Measurements from ENCODE around the gene PLA2G4A. TPM values are rescaled to one million over a fixed set of nuclear protein-coding genes. Genes with fewer than 3 reads are reported as not detected.

The PLA2G4A gene
- total RNA-seq, 1 donor from 2014 or later = 5.2 TPM

- Histone ChIP-seq H3K27me3 (ENCODE audit: control insufficient read depth in 3 of 3, insufficient read depth in 3 of 3, low read length in 3 of 3) (no peaks in the 10 kb centered on the region), H3K4me3 (ENCODE audit: low read length in 3 of 3) (no peak overlapping the region)
Observed at GRCh38 chr1:186996816-186997215, 168.1 kb downstream of the PLA2G4A start.

GRCh38 chr1:186997877-186998276 is 169.1 kb downstream of the PLA2G4A start:
- H3K9ac ChIP-seq (ENCODE audit: low read depth in 1 of 3, low read length in 3 of 3) = no peak overlapping the region
- H3K4me3 ChIP-seq (ENCODE audit: low read length in 3 of 3) = no peak overlapping the region
- no peaks in the 10 kb centered on the region for H3K9me3 ChIP-seq (ENCODE audit: control insufficient read depth in 3 of 3, low read length in 3 of 3)
- H3K4me1 ChIP-seq (ENCODE audit: control insufficient read depth in 3 of 3, insufficient read depth in 3 of 3, low read length in 3 of 3) = no peaks in the 10 kb centered on the region
- H3K27ac ChIP-seq (ENCODE audit: low read depth, low read length) = no peak overlapping the region
- no peaks in the 10 kb centered on the region for H3K36me3 ChIP-seq (ENCODE audit: control insufficient read depth in 3 of 3, insufficient read depth in 3 of 3, low read length in 3 of 3)
- no peaks in the 10 kb centered on the region for H3K27me3 ChIP-seq (ENCODE audit: control insufficient read depth in 3 of 3, insufficient read depth in 3 of 3, low read length in 3 of 3)

More at GRCh38 chr1:186996816-186997215, 168.1 kb downstream of the PLA2G4A start:
- no peaks in the 10 kb centered on the region for H3K9me3 ChIP-seq (ENCODE audit: control insufficient read depth in 3 of 3, low read length in 3 of 3)
- H3K27ac ChIP-seq (ENCODE audit: low read depth, low read length) = no peak overlapping the region
- no peaks in the 10 kb centered on the region for H3K36me3 ChIP-seq (ENCODE audit: control insufficient read depth in 3 of 3, insufficient read depth in 3 of 3, low read length in 3 of 3)
- H3K9ac ChIP-seq (ENCODE audit: low read depth in 1 of 3, low read length in 3 of 3) = no peak overlapping the region
- H3K4me1 ChIP-seq (ENCODE audit: control insufficient read depth in 3 of 3, insufficient read depth in 3 of 3, low read length in 3 of 3) = no peaks in the 10 kb centered on the region

GRCh38 chr1:186999506-186999905 is 170.8 kb downstream of the PLA2G4A start:
- Histone ChIP-seq H3K27me3 (ENCODE audit: control insufficient read depth in 3 of 3, insufficient read depth in 3 of 3, low read length in 3 of 3) (no peaks in the 10 kb centered on the region), H3K27ac (ENCODE audit: low read depth, low read length) (no peak overlapping the region), H3K36me3 (ENCODE audit: control insufficient read depth in 3 of 3, insufficient read depth in 3 of 3, low read length in 3 of 3) (no peaks in the 10 kb centered on the region), H3K4me3 (ENCODE audit: low read length in 3 of 3) (no peak overlapping the region), H3K4me1 (ENCODE audit: control insufficient read depth in 3 of 3, insufficient read depth in 3 of 3, low read length in 3 of 3) (no peaks in the 10 kb centered on the region), H3K9me3 (ENCODE audit: control insufficient read depth in 3 of 3, low read length in 3 of 3) (no peaks in the 10 kb centered on the region), H3K9ac (ENCODE audit: low read depth in 1 of 3, low read length in 3 of 3) (no peak overlapping the region)

GRCh38 chr1:187001198-187001889 is 172.6 kb downstream of the PLA2G4A start:
- H3K4me3 ChIP-seq (ENCODE audit: low read length in 3 of 3) = no peak overlapping the region
- H3K9me3 ChIP-seq (ENCODE audit: control insufficient read depth in 3 of 3, low read length in 3 of 3) = no peaks in the 10 kb centered on the region
- H3K36me3 ChIP-seq (ENCODE audit: control insufficient read depth in 3 of 3, insufficient read depth in 3 of 3, low read length in 3 of 3) = no peaks in the 10 kb centered on the region
- no peak overlapping the region for H3K27ac ChIP-seq (ENCODE audit: low read depth, low read length)
- no peaks in the 10 kb centered on the region for H3K4me1 ChIP-seq (ENCODE audit: control insufficient read depth in 3 of 3, insufficient read depth in 3 of 3, low read length in 3 of 3)
- H3K27me3 ChIP-seq (ENCODE audit: control insufficient read depth in 3 of 3, insufficient read depth in 3 of 3, low read length in 3 of 3) = no peaks in the 10 kb centered on the region
- no peak overlapping the region for H3K9ac ChIP-seq (ENCODE audit: low read depth in 1 of 3, low read length in 3 of 3)

- Histone ChIP-seq H3K27me3 (ENCODE audit: control insufficient read depth in 3 of 3, insufficient read depth in 3 of 3, low read length in 3 of 3) (no peaks in the 10 kb centered on the region), H3K9me3 (ENCODE audit: control insufficient read depth in 3 of 3, low read length in 3 of 3) (no peaks in the 10 kb centered on the region), H3K36me3 (ENCODE audit: control insufficient read depth in 3 of 3, insufficient read depth in 3 of 3, low read length in 3 of 3) (no peaks in the 10 kb centered on the region), H3K9ac (ENCODE audit: low read depth in 1 of 3, low read length in 3 of 3) (no peak overlapping the region), H3K4me1 (ENCODE audit: control insufficient read depth in 3 of 3, insufficient read depth in 3 of 3, low read length in 3 of 3) (no peaks in the 10 kb centered on the region), H3K27ac (ENCODE audit: low read depth, low read length) (no peak overlapping the region), H3K4me3 (ENCODE audit: low read length in 3 of 3) (no peak overlapping the region)
Observed at GRCh38 chr1:187003353-187003752, 174.6 kb downstream of the PLA2G4A start.

GRCh38 chr1:187006896-187007295 is 178.1 kb downstream of the PLA2G4A start:
- Histone ChIP-seq H3K27ac (ENCODE audit: low read depth, low read length) (no peak overlapping the region), H3K9ac (ENCODE audit: low read depth in 1 of 3, low read length in 3 of 3) (no peak overlapping the region), H3K36me3 (ENCODE audit: control insufficient read depth in 3 of 3, insufficient read depth in 3 of 3, low read length in 3 of 3) (no peaks in the 10 kb centered on the region), H3K4me3 (ENCODE audit: low read length in 3 of 3) (no peak overlapping the region), H3K4me1 (ENCODE audit: control insufficient read depth in 3 of 3, insufficient read depth in 3 of 3, low read length in 3 of 3) (no peaks in the 10 kb centered on the region), H3K27me3 (ENCODE audit: control insufficient read depth in 3 of 3, insufficient read depth in 3 of 3, low read length in 3 of 3) (no peaks in the 10 kb centered on the region), H3K9me3 (ENCODE audit: control insufficient read depth in 3 of 3, low read length in 3 of 3) (no peaks in the 10 kb centered on the region)

GRCh38 chr1:187009320-187009719 is 180.6 kb downstream of the PLA2G4A start:
- Histone ChIP-seq H3K36me3 (ENCODE audit: control insufficient read depth in 3 of 3, insufficient read depth in 3 of 3, low read length in 3 of 3) (no peaks in the 10 kb centered on the region), H3K4me1 (ENCODE audit: control insufficient read depth in 3 of 3, insufficient read depth in 3 of 3, low read length in 3 of 3) (no peaks in the 10 kb centered on the region), H3K4me3 (ENCODE audit: low read length in 3 of 3) (no peak overlapping the region), H3K27ac (ENCODE audit: low read depth, low read length) (no peak overlapping the region), H3K27me3 (ENCODE audit: control insufficient read depth in 3 of 3, insufficient read depth in 3 of 3, low read length in 3 of 3) (no peaks in the 10 kb centered on the region), H3K9ac (ENCODE audit: low read depth in 1 of 3, low read length in 3 of 3) (no peak overlapping the region), H3K9me3 (ENCODE audit: control insufficient read depth in 3 of 3, low read length in 3 of 3) (no peaks in the 10 kb centered on the region)

GRCh38 chr1:187010571-187011309 is 182.0 kb downstream of the PLA2G4A start:
- H3K36me3 ChIP-seq (ENCODE audit: control insufficient read depth in 3 of 3, insufficient read depth in 3 of 3, low read length in 3 of 3) = no peaks in the 10 kb centered on the region
- no peak overlapping the region for H3K4me3 ChIP-seq (ENCODE audit: low read length in 3 of 3)
- H3K9ac ChIP-seq (ENCODE audit: low read depth in 1 of 3, low read length in 3 of 3) = no peak overlapping the region
- H3K27me3 ChIP-seq (ENCODE audit: control insufficient read depth in 3 of 3, insufficient read depth in 3 of 3, low read length in 3 of 3) = no peaks in the 10 kb centered on the region
- H3K4me1 ChIP-seq (ENCODE audit: control insufficient read depth in 3 of 3, insufficient read depth in 3 of 3, low read length in 3 of 3) = no peaks in the 10 kb centered on the region
- no peak overlapping the region for H3K27ac ChIP-seq (ENCODE audit: low read depth, low read length)
- no peaks in the 10 kb centered on the region for H3K9me3 ChIP-seq (ENCODE audit: control insufficient read depth in 3 of 3, low read length in 3 of 3)

- no peaks in the 10 kb centered on the region for H3K9me3 ChIP-seq (ENCODE audit: control insufficient read depth in 3 of 3, low read length in 3 of 3)
- H3K27ac ChIP-seq (ENCODE audit: low read depth, low read length) = no peak overlapping the region
- H3K27me3 ChIP-seq (ENCODE audit: control insufficient read depth in 3 of 3, insufficient read depth in 3 of 3, low read length in 3 of 3) = no peaks in the 10 kb centered on the region
- no peak overlapping the region for H3K4me3 ChIP-seq (ENCODE audit: low read length in 3 of 3)
- no peaks in the 10 kb centered on the region for H3K4me1 ChIP-seq (ENCODE audit: control insufficient read depth in 3 of 3, insufficient read depth in 3 of 3, low read length in 3 of 3)
- H3K9ac ChIP-seq (ENCODE audit: low read depth in 1 of 3, low read length in 3 of 3) = no peak overlapping the region
- no peaks in the 10 kb centered on the region for H3K36me3 ChIP-seq (ENCODE audit: control insufficient read depth in 3 of 3, insufficient read depth in 3 of 3, low read length in 3 of 3)
Observed at GRCh38 chr1:187013582-187014200, 184.9 kb downstream of the PLA2G4A start.

- Histone ChIP-seq H3K27ac (ENCODE audit: low read depth, low read length) (no peak overlapping the region), H3K36me3 (ENCODE audit: control insufficient read depth in 3 of 3, insufficient read depth in 3 of 3, low read length in 3 of 3) (no peaks in the 10 kb centered on the region), H3K27me3 (ENCODE audit: control insufficient read depth in 3 of 3, insufficient read depth in 3 of 3, low read length in 3 of 3) (no peaks in the 10 kb centered on the region), H3K4me1 (ENCODE audit: control insufficient read depth in 3 of 3, insufficient read depth in 3 of 3, low read length in 3 of 3) (no peaks in the 10 kb centered on the region), H3K9ac (ENCODE audit: low read depth in 1 of 3, low read length in 3 of 3) (no peak overlapping the region), H3K9me3 (ENCODE audit: control insufficient read depth in 3 of 3, low read length in 3 of 3) (peaks cover 0 to 2% (median 0%) of the 10 kb centered on the region in 3 donors), H3K4me3 (ENCODE audit: low read length in 3 of 3) (no peak overlapping the region)
Observed at GRCh38 chr1:187018291-187018690, 189.5 kb downstream of the PLA2G4A start.

Data from skeletal muscle tissue (tissue), 4 donors.